GM19023 (cell line): ENCODE data around the gene HBS1L.

ENCODE experiments used
- ATAC-seq: cut with Tn5 transposase; IDR thresholded peaks from one replicate; pipeline ENCODE4 v1.9.1; 2021; ENCODE audit warnings: mild to moderate bottlenecking, moderate library complexity; ENCODE audit not compliant: unreplicated experiment

HBS1L gene

DNA sequence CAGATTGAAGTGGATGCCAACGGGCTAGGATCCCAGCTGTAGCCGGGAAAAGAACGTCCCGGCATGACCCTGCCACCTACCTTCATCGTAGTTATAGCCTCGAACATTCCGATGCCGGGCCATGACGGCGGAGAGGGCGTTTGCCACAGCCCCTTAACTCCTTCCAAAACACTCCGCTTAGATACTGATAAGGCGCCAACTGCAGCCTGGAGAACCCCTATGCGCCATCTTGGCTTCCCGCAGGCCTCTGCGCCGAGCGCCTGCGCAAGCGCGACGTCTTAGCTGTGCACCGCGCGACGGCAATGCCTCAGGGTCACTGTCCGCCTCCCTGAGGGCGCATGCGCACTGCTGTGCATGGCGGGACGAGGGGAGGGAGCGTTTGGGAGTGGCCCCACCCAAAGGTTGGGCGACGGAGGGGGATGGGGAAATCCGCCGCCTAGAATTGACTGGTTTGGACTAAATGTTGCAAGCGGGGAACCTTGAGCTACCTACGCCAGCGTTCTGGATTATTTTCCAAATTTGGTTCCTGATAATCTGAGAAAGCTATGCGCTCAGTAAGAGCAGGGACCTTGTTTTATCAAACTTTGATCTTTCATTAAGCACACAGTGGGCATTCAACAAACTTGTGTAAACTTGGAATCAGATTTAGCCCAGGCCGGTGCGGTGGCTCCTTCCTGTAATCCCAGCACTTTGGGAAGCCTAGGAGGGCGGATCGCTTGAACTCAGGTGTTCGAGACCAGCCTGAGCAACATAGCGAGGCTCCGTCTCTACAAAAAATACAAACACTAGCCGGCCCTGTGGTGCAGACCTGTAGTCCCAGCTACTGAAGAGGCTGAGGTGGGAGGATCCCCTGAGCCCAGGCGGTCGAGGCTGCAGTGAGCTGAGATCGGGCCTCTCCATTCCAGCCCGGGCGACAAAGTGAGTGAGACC, at the start of gene HBS1L:
Gene HBS1L, minus strand, starts transcription at position 254 of the 930 bp plus-strand sequence. Its CDS starts 131 bp downstream, at position 123.
- peak; percentile 98 for ATAC-seq

DNA sequence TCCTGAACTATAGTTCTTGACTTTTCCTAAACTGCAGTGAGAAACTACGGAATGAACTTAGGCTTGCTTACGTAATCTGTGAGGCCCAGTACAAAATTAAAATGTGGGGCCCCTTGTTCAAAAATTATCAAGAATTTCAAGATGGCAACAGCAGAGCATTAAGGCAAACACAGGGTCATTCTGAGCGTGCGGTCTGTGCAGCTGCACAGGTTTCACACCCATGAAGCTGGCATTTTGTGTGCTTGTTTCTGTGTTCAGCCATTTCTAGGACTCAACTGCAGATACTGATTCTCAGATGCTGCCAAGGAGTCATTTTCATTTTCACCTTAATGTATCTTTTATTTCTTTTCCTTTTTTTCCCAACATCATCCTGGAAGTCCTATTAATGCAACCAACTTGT, 49.6 kb upstream of the HBS1L start:
- ATAC-seq: no peak

DNA sequence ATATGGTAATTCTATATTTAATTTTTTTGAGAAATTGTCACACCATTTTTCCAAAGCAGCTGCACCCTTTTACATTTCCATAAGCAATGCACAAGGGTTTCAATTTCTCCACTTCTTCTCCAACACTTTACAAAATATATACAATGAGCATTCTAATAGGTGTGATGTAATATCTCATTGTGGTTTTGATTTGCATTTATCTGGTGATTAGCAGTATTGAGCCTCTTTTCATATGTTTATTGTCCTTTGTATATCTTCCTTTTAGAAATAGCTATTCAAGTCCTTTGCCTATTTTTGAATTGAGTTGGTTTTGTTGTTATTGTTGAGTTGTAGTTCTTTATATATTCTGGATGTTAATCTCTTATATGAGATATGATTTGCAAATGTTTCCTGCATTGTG, 47.6 kb upstream of the HBS1L start:
- ATAC-seq: no peak

DNA sequence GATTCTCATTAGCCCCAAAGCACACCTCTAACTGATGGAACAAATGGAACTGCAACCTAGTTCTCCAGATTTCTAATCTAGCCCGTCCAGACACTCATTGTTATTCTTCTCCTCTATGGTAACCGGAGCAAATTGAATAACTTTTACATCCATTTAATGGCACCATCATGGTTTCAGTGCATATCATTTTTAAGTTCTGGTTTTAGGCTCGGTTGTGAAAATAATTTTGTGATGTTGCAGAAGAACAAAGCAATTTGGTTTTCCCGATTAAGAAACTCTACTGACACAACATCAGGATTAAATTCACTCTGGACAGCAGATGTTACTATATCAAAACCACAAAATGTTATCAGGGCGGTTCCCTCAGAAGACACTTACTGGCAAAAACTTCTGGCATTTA, 42.5 kb upstream of the HBS1L start:
- no peak for ATAC-seq

DNA sequence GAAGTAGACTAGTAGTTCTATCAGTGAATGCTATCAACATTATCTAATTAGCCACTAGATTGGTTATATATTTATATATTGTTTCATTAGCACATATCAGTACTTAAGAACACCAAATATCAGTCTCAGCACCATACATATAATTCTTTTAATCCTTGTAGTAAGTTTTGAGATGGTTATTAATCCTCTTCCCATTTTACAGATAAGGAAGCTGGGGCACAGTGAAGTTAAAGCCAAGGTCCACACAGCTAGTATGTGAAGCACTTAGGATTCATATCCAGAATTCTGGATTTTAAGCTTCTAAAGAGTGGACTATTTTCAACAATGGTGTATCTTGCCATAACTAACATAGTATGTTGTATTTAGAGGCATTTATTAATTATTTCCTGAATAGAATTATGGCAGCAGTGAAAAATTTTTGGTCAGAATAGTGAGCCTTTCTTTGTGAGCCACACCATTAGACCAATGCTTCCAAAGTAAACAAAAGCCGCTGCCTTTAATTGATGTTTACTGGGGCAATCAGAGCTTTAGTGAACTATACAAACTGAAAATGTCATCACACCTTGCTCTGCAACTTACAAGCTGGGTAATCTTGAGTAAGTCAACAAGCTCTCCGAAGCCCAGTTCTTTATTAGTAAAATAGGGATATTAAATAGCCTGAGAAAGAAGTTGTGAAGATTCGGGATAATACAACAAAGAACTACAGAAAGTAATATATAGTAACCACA, 41.9 kb upstream of the HBS1L start:
- no peak for ATAC-seq

DNA sequence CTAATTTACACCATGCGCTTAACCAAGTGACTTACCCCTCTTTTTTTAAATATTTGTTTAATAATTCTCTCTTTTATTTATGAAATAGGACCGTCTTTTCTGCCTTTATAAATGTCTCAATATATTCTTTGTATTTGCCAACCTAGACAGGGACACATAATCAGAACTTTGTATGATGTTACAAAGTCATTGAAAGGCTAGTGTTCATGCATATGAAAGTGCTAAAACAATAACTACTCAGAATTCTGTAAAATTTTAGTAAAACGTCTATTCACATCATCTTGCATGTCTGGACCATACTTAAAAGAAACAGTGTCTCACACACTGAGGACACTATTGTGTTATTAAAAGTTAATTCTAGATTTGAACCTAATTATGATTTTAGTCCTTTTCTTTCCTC, 41.1 kb upstream of the HBS1L start:
- no peak for ATAC-seq

DNA sequence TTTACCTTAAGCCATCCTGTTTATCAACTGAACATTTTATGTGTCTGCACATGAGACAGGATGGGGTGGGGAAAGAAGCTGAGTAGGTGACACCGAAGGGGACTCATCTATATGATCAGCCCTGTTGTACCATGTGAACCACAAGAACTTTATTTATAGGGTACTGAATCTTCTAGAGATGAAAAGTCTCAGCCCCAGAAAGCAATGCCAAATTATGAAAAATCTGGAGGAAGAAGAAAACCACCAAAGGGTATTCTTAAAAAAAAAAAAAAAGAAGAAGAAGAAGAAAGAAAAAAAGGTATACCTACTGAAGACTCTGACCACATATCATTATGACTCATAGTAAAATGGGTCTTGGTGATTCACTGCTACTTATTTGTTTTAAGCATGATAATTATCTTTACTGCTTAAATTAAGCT, 39.8 kb upstream of the HBS1L start:
- ATAC-seq: no peak

DNA sequence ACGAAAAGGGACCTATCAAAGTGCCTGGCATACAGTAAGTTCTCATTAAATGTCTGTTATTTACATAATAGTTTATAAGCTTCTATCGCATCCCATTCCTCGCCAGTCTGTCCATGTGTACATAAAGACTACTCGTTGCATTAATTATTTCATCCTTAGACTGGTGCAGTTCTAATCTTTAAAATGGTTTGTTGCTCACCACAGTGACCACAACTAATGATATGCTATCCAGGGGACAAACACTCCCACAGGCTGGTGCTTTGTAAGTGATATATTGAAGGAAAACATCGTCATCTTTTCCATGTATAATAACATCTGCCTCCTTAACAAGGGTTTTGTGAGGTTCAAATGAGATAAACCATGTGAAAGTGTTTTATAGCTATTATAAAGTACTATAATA, 39.0 kb upstream of the HBS1L start:
- no peak for ATAC-seq

DNA sequence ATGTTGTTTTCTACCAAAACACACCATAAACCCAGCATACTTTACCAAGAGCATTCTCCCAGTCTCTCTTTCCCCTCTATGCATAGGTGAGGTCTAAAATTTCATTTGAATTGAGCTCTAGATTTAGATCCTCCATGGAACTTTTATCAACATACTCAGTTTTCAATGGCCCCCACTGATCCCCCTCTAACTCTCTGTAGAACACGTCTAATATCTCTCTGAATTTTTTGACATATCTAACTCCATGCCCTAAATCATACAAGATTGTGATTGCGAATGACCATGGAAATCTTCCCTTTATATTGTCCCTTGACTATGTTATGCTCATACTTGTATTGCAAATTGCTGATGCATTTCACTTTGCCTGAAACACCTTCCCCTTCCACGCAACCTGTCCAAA, 38.1 kb upstream of the HBS1L start:
- no peak for ATAC-seq

DNA sequence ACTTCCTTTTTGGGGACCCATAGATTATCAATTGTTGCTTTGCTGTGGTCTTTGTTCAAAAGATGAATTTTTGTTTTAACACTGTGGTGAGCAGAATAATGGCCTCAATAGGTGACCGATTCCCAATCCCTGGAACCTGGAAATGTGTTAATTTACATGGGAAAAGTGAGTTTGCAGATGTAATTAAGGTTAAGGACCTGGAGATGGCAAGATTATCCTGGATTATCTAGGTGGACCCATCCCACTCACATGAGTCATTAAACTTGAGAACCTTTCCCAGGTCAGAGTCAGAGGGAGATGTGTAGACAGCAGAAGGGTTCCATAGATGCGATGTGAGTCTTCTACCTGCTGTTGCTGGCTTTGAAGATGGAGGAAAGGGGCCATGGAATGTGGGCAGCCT, 36.2 kb upstream of the HBS1L start:
- no peak for ATAC-seq

DNA sequence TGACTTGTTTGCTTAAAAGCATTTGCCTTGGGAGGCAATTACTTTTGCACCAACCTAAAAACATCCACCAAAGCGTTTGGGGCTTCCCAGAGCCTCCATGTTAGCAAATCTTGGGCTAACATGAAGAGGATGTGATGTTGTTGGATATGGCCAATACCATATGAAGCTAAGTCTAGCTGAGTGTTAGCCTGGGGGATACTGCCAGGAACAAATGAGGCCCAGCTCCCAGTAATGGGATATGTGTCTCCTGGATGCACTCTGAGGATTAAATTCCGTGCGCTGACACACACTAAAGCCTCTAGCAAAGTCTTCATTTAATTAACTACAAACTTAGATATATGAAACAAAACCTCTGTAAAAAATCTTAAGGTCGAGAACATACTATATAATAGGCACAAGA, 35.3 kb upstream of the HBS1L start:
- no peak for ATAC-seq

DNA sequence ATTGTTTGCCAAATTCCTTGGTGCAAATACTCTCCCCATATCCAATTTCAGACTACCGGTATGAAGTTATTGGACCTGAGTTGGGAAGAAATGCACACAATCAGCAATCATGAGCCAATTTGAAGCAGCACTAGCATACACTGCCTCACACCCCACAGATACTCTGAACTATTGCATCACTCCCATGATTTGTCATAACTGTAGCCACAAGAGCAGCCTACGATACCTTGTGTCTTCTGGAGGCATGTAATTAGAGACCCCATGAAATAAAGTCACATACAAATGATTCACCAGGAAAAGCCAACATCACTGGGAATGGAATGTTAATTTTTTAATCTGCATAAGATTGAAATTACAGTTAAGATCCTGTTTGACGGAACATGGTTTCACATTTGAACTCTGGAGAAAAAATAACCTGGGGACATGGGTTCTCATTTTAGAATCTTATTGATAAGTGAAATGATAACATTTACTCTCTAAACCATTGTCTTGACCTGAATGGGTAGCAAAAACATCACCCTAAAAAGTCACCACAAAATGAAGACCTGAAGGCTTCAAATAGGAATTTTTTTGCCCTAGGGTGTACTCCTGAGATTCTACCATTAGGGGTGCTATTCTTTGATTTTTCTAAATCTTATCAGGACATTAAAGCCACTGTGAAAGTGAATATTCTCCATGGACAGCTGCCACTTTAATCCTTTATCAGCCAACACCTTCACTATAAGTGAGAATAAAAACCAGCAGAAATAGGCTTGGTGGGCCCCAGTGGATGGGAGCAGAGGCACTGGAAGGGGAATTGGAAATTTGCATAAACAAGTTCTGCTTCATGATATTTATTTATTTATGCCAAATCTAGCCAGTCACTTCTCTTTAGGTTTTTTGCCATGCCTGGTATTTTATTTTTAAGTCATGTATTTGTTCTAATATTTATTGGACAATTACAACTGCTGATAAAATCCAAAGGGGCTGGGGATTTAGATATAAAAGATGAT, 34.5 kb upstream of the HBS1L start:
- ATAC-seq: peak; percentile 82

DNA sequence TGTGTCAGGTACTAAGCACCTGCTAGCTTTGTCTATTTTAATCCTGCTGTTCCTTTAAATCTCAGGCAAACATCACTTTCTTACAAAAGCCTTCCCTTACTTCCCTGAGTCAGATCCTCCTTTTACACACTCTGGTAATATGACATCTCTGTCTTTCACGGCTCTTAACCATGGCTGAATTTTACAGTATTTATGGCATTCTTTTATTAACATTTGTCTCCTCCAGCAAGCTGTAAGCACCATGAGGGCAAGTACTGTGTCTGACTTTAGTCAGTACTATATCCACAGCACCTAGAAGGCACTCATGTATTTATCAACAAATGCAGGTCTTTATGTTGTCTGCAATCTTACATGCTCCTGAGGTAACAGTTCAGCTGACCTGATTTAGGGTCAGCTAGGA, 33.7 kb upstream of the HBS1L start:
- ATAC-seq: no peak

DNA sequence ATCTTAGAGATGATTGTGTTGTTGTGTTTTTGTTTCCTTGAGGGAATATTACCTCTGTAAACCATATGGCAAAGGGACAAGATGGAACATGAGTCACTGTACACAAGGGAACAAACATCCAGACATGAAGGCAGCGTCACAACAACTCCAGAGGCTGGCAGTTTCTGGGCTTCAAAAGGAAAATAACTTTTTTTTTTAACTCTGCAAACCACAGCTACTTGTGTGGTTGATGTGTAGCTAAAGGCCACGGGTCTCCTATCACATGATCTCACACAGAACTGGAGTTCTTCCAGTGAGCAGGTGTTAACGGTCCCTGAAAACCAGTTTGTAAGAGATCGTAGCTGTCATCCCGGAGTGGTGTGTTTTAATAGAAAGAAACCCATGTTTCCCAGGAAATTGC, 33.2 kb upstream of the HBS1L start:
- ATAC-seq: no peak

DNA sequence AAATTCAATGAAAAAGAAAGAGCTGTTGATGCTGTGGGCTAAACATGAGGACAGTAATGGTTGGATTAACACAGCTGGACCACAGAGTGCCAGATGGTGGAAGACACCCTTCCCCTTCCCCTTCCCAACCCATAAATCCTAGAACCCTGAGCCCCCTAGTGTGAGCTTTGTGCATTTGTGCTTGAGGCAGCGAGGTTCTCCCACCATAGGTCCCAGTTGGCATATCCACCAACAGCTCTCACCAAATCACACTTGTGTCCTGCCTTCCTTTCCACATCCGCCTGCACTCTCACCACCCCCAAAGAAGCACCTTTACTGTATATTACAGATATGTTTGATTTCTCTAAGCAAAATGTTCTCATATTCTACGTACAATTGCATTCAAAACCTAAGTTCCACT, 32.8 kb upstream of the HBS1L start:
- no peak for ATAC-seq

DNA sequence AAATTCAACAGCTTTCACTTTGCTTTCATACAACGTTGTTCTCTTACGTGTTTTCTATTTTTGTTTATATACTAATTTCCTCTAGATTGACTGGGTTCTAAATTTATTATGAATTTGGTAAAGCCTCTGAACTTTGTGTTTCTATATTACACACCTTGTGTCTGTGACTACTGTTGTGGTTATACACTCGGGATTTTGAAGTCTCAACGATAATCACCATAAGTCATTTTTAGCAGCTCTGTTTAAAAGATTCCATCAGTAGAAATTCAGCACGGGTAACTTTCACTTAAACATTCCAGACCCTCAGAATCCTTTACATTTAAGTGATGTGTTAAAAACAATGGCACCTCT, 31.8 kb upstream of the HBS1L start:
- ATAC-seq: no peak

DNA sequence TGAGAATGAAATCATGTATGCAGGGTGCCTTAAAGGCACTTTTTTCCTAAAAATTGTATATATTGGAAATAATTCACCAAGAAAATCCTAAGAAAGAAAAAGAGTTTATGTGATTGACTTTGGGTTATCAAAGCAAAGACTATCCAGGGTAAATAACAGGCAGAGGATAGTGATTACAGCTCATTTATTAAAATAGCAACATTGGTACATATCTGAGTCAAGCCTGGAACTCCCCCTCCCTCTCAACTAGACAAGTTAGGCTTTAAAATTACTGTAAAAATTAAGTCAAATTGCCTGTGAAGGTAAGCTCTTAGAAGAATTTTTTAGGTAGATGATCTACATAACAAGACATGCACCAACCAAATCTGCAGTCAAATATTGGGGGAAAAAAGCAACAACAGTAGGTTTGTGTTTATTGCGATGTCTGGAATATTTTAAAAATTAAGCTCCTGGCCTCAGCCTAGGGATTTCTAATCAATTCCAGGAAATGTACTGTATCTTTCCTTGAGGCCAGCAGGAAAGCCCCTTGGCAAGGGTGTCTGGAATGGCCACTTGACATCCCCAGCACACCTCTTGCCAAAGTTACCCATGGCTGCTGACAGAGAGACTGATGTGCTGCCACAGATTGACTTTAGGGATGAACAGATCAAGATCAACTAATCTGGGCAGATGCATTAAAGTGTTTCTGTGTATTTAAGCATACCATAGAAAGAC, 31.2 kb upstream of the HBS1L start:
- no peak for ATAC-seq

DNA sequence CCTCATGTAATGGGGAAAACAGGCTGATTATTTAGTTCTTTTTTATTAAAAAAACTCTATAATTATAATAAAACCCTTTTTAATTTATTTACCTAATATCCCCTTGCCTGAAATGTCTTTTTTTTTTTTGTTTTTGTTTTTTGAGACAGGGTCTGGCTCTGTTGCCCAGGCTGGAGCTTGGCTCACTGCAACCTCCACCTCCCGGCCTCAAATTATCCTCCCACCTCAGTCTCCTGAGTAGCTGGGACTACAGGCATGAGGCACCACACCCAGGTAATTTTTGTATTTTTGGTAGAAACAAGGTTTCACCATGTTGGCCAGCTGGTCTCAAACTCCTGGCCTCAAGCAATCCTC, 30.3 kb upstream of the HBS1L start:
- ATAC-seq: no peak

DNA sequence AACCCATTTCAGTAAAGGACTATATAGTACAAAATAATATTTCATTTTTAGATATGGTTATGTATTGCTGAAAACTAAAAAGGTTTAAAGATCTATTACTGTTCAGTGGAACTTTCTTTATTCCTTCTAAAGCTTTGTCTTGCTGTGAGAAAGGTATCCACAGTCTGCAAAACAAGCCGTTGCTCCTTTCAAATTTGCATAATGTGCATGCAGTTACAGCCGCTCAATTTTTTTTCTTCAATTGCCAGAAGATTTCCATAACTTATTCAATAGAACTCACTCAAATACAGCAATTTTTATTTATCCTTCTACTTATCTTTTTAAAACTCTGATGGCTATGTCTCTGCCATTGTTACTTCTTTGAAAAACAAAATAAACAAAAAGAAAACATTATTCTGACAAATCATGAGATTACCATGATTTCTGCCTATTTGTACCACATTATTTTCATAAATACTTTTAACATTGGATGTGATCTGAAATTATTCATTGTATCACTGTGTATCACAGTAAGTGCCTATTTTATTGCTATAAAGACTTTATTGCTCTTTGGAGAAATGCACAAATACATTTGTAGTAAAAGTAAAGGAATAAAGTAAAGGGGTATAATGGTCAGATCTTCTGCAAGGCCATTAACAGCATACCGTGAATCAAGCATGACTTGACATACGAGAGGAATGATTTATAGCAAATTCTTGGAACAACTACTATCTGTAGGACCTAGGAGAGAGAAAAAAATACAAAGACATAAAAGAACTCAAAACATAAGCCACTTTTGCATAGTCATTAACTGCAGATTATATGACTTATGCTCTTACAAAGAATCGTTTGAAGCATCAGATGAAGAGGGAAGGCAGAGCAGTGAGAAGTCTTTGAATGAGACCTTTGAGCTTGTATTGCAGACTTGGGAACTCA, 29.6 kb upstream of the HBS1L start:
- no peak for ATAC-seq

DNA sequence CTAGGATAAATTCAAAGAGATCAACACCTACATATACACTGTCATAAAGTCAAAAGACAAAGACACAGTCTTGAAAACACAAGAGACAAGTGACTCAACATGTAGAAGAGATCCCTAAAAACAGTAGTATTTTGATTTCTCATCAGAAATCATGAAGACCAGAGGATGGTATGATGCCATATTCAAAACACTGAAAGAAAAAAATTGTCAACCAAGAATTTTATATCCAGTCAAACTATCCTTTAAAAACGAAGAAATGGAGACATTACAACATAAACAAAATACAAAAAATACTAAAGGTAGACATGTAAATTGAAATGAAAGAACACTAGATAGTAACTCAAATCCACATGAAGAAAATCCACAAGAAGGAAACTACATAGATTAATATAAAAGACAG, 27.3 kb upstream of the HBS1L start:
- ATAC-seq: no peak
